OCI-LY1 (cell line): ENCODE measurements around the gene KDM6B.

ENCODE experiments used
- H2AFZ ChIP-seq: fragments of 200-600 bp; sonication (generic), shearing (Covaris generic); 2 replicates; pipeline ENCODE4 v1.6.0; 2014; ENCODE audit warnings: antibody characterized with exemption, mild to moderate bottlenecking, low read length
- H3F3A ChIP-seq: fragments of 200-600 bp; sonication (generic), shearing (Covaris generic); 2 replicates; pipeline ENCODE4 v1.6.0; 2014; ENCODE audit warnings: mild to moderate bottlenecking, antibody characterized with exemption, low read length, moderate library complexity; ENCODE audit not compliant: insufficient read depth
- H3K27ac ChIP-seq: fragments of 200-600 bp; sonication (generic); 2 replicates; pipeline ENCODE4 v1.5.1; 2014; ENCODE audit warnings: low read length, mixed run types, mild to moderate bottlenecking, low read depth; ENCODE audit not compliant: poor library complexity, severe bottlenecking
- H3K27me3 ChIP-seq: fragments of 200-600 bp; sonication (generic); 2 replicates; pipeline ENCODE4 v1.6.0; 2014; ENCODE audit warnings: antibody characterized with exemption, mild to moderate bottlenecking, low read length, moderate library complexity; ENCODE audit not compliant: insufficient read depth
- H3K36me3 ChIP-seq: fragments of 200-600 bp; sonication (generic); 2 replicates; pipeline ENCODE4 v1.6.1; 2014; ENCODE audit warnings: mild to moderate bottlenecking, antibody characterized with exemption, low read length, moderate library complexity, mixed read lengths; ENCODE audit not compliant: insufficient read depth
- H3K4me1 ChIP-seq: fragments of 200-600 bp; sonication (generic); 2 replicates; pipeline ENCODE4 v1.5.1; 2014; ENCODE audit warnings: mild to moderate bottlenecking, low read length, moderate library complexity; ENCODE audit not compliant: insufficient read depth, severe bottlenecking
- H3K4me2 ChIP-seq: fragments of 200-600 bp; sonication (generic), shearing (Covaris generic); 2 replicates; pipeline ENCODE4 v1.6.1; 2014; ENCODE audit warnings: low read length
- H3K4me3 ChIP-seq: fragments of 200-600 bp; sonication (generic); 2 replicates; pipeline ENCODE4 v1.5.1; 2014; ENCODE audit warnings: low read length, low read depth, mild to moderate bottlenecking, mixed read lengths; ENCODE audit not compliant: poor library complexity, severe bottlenecking
- H3K79me2 ChIP-seq: fragments of 200-600 bp; shearing (Covaris generic); 2 replicates; pipeline ENCODE4 v1.6.1; 2016; ENCODE audit warnings: mixed run types, low read length, mixed read lengths; ENCODE audit not compliant: insufficient read depth
- H3K9ac ChIP-seq: fragments of 200-600 bp; sonication (generic), shearing (Covaris generic); 2 replicates; pipeline ENCODE4 v1.6.1; 2014; ENCODE audit warnings: mild to moderate bottlenecking, low read length, mixed read lengths
- H3K9me2 ChIP-seq: fragments of 200-600 bp; sonication (generic), shearing (Covaris generic); 2 replicates; pipeline ENCODE4 v1.6.1; 2014; ENCODE audit warnings: low read depth, mild to moderate bottlenecking, low read length, mixed read lengths
- H3K9me3 ChIP-seq: fragments of 200-600 bp; shearing (Covaris generic); 2 replicates; pipeline ENCODE4 v1.6.1; 2014; ENCODE audit warnings: low read length, mixed read lengths
- H4K20me1 ChIP-seq: fragments of 200-600 bp; sonication (generic), shearing (Covaris generic); 2 replicates; pipeline ENCODE4 v1.6.0; 2016; ENCODE audit warnings: mild to moderate bottlenecking, low read length; ENCODE audit not compliant: insufficient read depth
- EZH2 ChIP-seq: fragments of 200-600 bp; sonication (generic), shearing (Covaris generic); IDR thresholded peaks from 2 replicates; pipeline ENCODE4 v1.8.0; 2017; ENCODE audit warnings: borderline replicate concordance, mixed run types, mild to moderate bottlenecking, antibody characterized with exemption, low read length, moderate library complexity, mixed read lengths
- TF ChIP-seq, protein P1 (sequence below): fragments of 200-600 bp; sonication (generic), shearing (Covaris generic); IDR thresholded peaks from 2 replicates; pipeline ENCODE4 v1.5.1; 2017; ENCODE audit warnings: mild to moderate bottlenecking, antibody characterized with exemption, low read length, moderate library complexity, mixed read lengths

Gene KDM6B

DNA sequence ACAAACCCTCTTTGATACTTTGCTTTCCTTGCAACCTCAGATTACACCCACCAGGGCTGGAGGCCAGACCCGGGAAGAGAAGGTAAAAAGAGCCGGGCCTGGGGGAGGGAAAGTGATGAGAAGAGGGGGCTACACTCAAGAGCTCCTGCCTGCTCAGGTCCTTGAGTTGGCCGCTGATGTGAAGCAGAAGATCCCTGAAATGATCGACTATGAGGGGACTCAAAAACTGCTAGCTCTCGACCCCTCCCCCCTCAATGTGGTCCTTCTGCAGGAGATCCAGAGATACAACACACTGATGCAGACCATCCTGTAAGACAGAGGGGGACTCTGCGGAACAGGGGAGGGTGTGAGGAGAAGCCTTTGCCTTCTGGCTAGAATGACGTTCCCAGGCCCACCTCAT is 2.8 kb upstream of the KDM6B start:
- Histone ChIP-seq H3F3A (no peaks in the 10 kb centered on the region), H3K4me1 (peaks cover 12% of the 10 kb centered on the region), H2AFZ (no peak overlapping the region), H3K27me3 (no peaks in the 10 kb centered on the region), H3K36me3 (no peaks in the 10 kb centered on the region), H3K9ac (no peak overlapping the region), H3K27ac (no peak overlapping the region), H4K20me1 (no peaks in the 10 kb centered on the region), H3K4me2 (no peak overlapping the region), H3K79me2 (no peaks in the 10 kb centered on the region), H3K9me3 (no peaks in the 10 kb centered on the region), H3K4me3 (no peak overlapping the region), H3K9me2 (no peaks in the 10 kb centered on the region)
- TF ChIP-seq, protein P1, sequence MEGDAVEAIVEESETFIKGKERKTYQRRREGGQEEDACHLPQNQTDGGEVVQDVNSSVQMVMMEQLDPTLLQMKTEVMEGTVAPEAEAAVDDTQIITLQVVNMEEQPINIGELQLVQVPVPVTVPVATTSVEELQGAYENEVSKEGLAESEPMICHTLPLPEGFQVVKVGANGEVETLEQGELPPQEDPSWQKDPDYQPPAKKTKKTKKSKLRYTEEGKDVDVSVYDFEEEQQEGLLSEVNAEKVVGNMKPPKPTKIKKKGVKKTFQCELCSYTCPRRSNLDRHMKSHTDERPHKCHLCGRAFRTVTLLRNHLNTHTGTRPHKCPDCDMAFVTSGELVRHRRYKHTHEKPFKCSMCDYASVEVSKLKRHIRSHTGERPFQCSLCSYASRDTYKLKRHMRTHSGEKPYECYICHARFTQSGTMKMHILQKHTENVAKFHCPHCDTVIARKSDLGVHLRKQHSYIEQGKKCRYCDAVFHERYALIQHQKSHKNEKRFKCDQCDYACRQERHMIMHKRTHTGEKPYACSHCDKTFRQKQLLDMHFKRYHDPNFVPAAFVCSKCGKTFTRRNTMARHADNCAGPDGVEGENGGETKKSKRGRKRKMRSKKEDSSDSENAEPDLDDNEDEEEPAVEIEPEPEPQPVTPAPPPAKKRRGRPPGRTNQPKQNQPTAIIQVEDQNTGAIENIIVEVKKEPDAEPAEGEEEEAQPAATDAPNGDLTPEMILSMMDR: no peak
- no peak for TF ChIP-seq EZH2

DNA sequence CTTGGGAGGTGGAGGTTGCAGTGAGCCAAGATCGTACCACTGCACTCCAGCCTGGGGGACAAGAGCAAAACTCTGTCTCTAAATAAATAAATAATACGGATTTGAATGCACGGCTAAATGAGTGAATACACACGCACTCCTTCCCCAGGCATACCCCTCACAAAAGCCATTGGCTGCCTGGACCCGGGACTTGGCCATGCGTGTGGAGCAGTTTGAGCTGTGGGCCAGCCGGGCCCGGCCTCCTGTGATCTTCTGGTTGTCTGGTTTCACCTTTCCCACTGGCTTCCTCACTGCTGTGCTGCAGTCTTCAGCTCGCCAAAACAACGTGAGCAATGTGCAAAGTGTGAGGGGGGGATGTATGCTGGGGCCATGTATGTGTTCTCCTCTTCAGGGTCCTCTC is 1.6 kb upstream of the KDM6B start:
- no peak for TF ChIP-seq EZH2
- TF ChIP-seq, protein P1: no peak
- Histone ChIP-seq H3K9me2 (no peaks in the 10 kb centered on the region), H3K4me3 (no peak overlapping the region), H4K20me1 (no peaks in the 10 kb centered on the region), H3K4me2 (peak overlapping the region; percentile 79; the same call in 1 of the 2 replicates), H3F3A (no peaks in the 10 kb centered on the region), H3K9me3 (no peaks in the 10 kb centered on the region), H3K27ac (no peak overlapping the region), H2AFZ (no peak overlapping the region), H3K79me2 (no peaks in the 10 kb centered on the region), H3K27me3 (no peaks in the 10 kb centered on the region), H3K9ac (no peak overlapping the region; the same call in 1 of the 2 replicates), H3K36me3 (no peaks in the 10 kb centered on the region), H3K4me1 (peaks cover 18% of the 10 kb centered on the region)

DNA sequence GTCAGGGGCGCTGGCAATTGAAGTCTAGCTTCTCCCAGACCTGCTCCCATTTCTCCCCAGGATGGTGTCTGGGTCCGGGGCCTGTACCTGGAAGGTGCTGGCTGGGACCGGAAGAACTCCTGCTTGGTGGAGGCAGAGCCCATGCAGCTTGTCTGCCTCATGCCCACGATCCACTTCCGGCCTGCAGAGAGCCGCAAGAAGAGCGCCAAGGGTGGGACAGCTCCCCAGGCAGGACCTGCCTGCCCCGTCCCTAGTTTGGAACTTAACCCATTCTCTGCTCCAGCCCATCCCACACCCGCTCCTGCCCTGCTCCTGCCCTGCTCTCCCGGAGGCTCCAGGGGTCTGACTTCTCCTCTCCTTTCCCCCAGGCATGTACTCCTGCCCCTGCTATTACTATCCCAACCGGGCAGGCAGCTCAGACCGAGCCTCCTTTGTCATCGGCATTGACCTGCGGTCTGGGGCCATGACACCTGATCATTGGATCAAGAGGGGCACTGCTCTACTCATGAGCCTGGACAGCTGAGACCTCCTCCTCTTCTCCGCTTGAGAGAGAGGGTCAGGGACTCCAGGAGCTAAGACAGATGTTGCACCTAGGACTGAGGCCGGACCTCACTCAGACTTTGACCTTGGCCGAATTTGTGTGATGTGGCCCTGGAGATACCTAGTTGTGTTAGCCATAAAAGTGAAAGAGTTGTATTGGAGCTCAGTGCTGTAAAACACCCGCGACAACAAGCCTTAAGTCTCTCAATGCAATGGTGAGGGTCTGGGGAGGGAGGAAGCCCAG is 814 bp upstream of the KDM6B start:
- H4K20me1 ChIP-seq: no peaks in the 10 kb centered on the region
- no peaks in the 10 kb centered on the region for H3K36me3 ChIP-seq
- peak overlapping the region; percentile 72; the same call in 1 of the 2 replicates for H3K9ac ChIP-seq
- peak overlapping the region; percentile 95 for H3K27ac ChIP-seq
- peaks cover 23% of the 10 kb centered on the region for H3K4me1 ChIP-seq
- H3K4me2 ChIP-seq: peak overlapping the region; percentile 79
- TF ChIP-seq, protein P1: no peak
- no peak for TF ChIP-seq EZH2
- no peaks in the 10 kb centered on the region for H3F3A ChIP-seq
- H3K27me3 ChIP-seq: no peaks in the 10 kb centered on the region
- H2AFZ ChIP-seq: no peak overlapping the region
- no peaks in the 10 kb centered on the region for H3K9me3 ChIP-seq
- H3K4me3 ChIP-seq: peak overlapping the region; percentile 68
- no peaks in the 10 kb centered on the region for H3K79me2 ChIP-seq
- H3K9me2 ChIP-seq: no peaks in the 10 kb centered on the region
